ENCODE results near the gene GALNT18. TPM values are rescaled to one million over a fixed set of nuclear protein-coding genes. Genes with fewer than 3 reads are reported as not detected.

GALNT18 gene
- total and polyA plus RNA-seq, 7 donors: 4.6 to 32.4 (median 8.3) TPM

DNA sequence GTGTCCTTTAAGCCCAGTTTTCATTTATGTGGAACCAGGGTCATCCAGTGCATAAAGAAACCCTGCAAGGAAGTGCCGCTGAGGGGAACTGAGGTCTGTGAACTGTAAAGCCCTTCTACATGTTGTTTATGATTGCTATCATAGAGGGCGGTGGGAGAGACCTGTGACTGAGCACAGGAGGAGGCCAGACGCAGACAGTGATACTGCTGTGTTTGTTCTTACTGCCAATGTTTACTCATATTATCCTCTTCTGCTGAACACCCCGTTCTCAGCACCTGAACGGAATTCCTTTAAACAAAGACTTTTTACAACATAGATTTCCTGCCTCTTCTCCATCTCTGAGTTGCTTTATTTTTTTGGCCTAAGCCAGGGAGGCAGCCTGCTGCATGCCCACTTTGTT lies 967 bp upstream of the GALNT18 start:
- Histone ChIP-seq H3K9me3 (no peaks in the 10 kb centered on the region), H3K27me3 (ENCODE audit: insufficient read depth in 3 of 3, low read length in 2 of 3) (no peaks in the 10 kb centered on the region), H3K4me3 (no peak overlapping the region), H3K4me1 (peaks cover 10% of the 10 kb centered on the region), H3K27ac (no peak overlapping the region), H3K36me3 (ENCODE audit: insufficient read depth in 1 of 2, low read depth in 1 of 2) (no peaks in the 10 kb centered on the region)
- 71 to 78% (median 73%) methylated on average over 5 of the region's 5 CpGs for WGBS, 3 donors
- TF ChIP-seq, protein P1, sequence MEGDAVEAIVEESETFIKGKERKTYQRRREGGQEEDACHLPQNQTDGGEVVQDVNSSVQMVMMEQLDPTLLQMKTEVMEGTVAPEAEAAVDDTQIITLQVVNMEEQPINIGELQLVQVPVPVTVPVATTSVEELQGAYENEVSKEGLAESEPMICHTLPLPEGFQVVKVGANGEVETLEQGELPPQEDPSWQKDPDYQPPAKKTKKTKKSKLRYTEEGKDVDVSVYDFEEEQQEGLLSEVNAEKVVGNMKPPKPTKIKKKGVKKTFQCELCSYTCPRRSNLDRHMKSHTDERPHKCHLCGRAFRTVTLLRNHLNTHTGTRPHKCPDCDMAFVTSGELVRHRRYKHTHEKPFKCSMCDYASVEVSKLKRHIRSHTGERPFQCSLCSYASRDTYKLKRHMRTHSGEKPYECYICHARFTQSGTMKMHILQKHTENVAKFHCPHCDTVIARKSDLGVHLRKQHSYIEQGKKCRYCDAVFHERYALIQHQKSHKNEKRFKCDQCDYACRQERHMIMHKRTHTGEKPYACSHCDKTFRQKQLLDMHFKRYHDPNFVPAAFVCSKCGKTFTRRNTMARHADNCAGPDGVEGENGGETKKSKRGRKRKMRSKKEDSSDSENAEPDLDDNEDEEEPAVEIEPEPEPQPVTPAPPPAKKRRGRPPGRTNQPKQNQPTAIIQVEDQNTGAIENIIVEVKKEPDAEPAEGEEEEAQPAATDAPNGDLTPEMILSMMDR (IDR thresholded peaks at IDR 0.05): no peak
- intact Hi-C loops (cut with DNase I): loop anchor here in 1 of 2 donors (5.0 kb wide), 2 partner anchors 90 to 165 kb away; no protein-coding TSS in a partner anchor
- ATAC-seq (no peak), DNase-seq (no peak)

GRCh38 chr11:11622340-11622706 lies 518 bp upstream of the GALNT18 start:
- Histone ChIP-seq H3K4me3 (peak overlapping the region; percentile 69), H3K36me3 (ENCODE audit: insufficient read depth in 1 of 2, low read depth in 1 of 2) (no peaks in the 10 kb centered on the region), H3K27ac (no peak overlapping the region), H3K9me3 (no peaks in the 10 kb centered on the region), H3K4me1 (peaks cover 10% of the 10 kb centered on the region), H3K27me3 (ENCODE audit: insufficient read depth in 3 of 3, low read length in 2 of 3) (no peaks in the 10 kb centered on the region)
- WGBS, 3 donors: 19 to 24% (median 20%) methylated on average over 11 to 12 of the region's 12 CpGs
- TF ChIP-seq, protein P1 (IDR thresholded peaks at IDR 0.05): no peak
- ATAC-seq (peak in 3 of 4 donors; percentile 2 to 6 (median 2)), DNase-seq (no peak)
- intact Hi-C loops (cut with DNase I): loop anchor here in 1 of 2 donors (5.0 kb wide), 2 partner anchors 90 to 165 kb away; no protein-coding TSS in a partner anchor

GRCh38 chr11:11620921-11621572 lies 758 bp downstream of the GALNT18 start:
- intact Hi-C loops (cut with DNase I): loop anchor here in 1 of 2 donors (5.0 kb wide), 2 partner anchors 89 to 166 kb away; no protein-coding TSS in a partner anchor
- H3K4me1 ChIP-seq: peaks cover 10% of the 10 kb centered on the region
- DNase-seq: peak; percentile 37 to 69
- no peaks in the 10 kb centered on the region for H3K36me3 ChIP-seq (ENCODE audit: insufficient read depth in 1 of 2, low read depth in 1 of 2)
- H3K4me3 ChIP-seq: peak overlapping the region; percentile 69
- ATAC-seq: peak; percentile 29 to 58 (median 42)
- no peaks in the 10 kb centered on the region for H3K9me3 ChIP-seq
- no peaks in the 10 kb centered on the region for H3K27me3 ChIP-seq (ENCODE audit: insufficient read depth in 3 of 3, low read length in 2 of 3)
- WGBS, 3 donors: 0 to 1% (median 1%) methylated on average over 55 of the region's 55 CpGs
- TF ChIP-seq, protein P1 (IDR thresholded peaks at IDR 0.05): no peak
- peak overlapping the region; percentile 72 for H3K27ac ChIP-seq

GRCh38 chr11:11620173-11620920 lies 1.5 kb downstream of the GALNT18 start:
- intact Hi-C loops (cut with DNase I): loop anchor here in 1 of 2 donors (5.0 kb wide), 2 partner anchors 88 to 167 kb away; no protein-coding TSS in a partner anchor
- H3K4me3 ChIP-seq: peak overlapping the region; percentile 69
- peak overlapping the region; percentile 72 for H3K27ac ChIP-seq
- no peaks in the 10 kb centered on the region for H3K36me3 ChIP-seq (ENCODE audit: insufficient read depth in 1 of 2, low read depth in 1 of 2)
- WGBS, 3 donors: 11 to 16% (median 15%) methylated on average over 36 to 48 of the region's 48 CpGs
- DNase-seq: peak; percentile 51 to 73
- TF ChIP-seq, protein P1 (IDR thresholded peaks at IDR 0.05): no peak
- ATAC-seq: peak; percentile 34 to 64 (median 50)
- H3K4me1 ChIP-seq: peaks cover 10% of the 10 kb centered on the region
- H3K27me3 ChIP-seq (ENCODE audit: insufficient read depth in 3 of 3, low read length in 2 of 3): no peaks in the 10 kb centered on the region
- H3K9me3 ChIP-seq: no peaks in the 10 kb centered on the region
